ENCODE data around the gene SP140. TPM values are rescaled to one million over a fixed set of nuclear protein-coding genes. Genes with fewer than 3 reads are reported as not detected.
"Not testable (repeated sequence)": the region's sequence is repeated elsewhere in the genome, so short reads cannot be mapped to it uniquely, and the experiment has no call there.

Gene SP140
- total RNA-seq, 1 experiment from 2014 or later, result not detected

GRCh38 chr2:230256733-230257332, 31.3 kb downstream of the SP140 start:
- TF ChIP-seq, protein P1, sequence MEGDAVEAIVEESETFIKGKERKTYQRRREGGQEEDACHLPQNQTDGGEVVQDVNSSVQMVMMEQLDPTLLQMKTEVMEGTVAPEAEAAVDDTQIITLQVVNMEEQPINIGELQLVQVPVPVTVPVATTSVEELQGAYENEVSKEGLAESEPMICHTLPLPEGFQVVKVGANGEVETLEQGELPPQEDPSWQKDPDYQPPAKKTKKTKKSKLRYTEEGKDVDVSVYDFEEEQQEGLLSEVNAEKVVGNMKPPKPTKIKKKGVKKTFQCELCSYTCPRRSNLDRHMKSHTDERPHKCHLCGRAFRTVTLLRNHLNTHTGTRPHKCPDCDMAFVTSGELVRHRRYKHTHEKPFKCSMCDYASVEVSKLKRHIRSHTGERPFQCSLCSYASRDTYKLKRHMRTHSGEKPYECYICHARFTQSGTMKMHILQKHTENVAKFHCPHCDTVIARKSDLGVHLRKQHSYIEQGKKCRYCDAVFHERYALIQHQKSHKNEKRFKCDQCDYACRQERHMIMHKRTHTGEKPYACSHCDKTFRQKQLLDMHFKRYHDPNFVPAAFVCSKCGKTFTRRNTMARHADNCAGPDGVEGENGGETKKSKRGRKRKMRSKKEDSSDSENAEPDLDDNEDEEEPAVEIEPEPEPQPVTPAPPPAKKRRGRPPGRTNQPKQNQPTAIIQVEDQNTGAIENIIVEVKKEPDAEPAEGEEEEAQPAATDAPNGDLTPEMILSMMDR (IDR thresholded peaks at IDR 0.05; ENCODE audit: insufficient read depth in 1 of 2, low read depth in 1 of 2, low read length in 1 of 2, severe bottlenecking in 1 of 2, unreplicated experiment in 1 of 2), result no peak
- Histone ChIP-seq H3K4me3 (ENCODE audit: low read depth, low read length) (no peak overlapping the region), H3K9me3 (no peaks in the 10 kb centered on the region), H3K36me3 (ENCODE audit: control insufficient read depth, insufficient read depth, low read length) (no peaks in the 10 kb centered on the region), H3K4me1 (no peaks in the 10 kb centered on the region), H3K27me3 (replicated peaks; ENCODE audit: control insufficient read depth, insufficient read depth, low read length) (no peaks in the 10 kb centered on the region)
- Mint-ChIP-seq H3K36me3 (ENCODE audit: insufficient read depth, unreplicated experiment) (no peaks in the 10 kb centered on the region), H3K9me3 (ENCODE audit: unreplicated experiment) (no peaks in the 10 kb centered on the region), H3K4me1 (ENCODE audit: low read depth, unreplicated experiment) (peaks cover 6% of the 10 kb centered on the region), H3K27me3 (ENCODE audit: insufficient read depth, unreplicated experiment) (peaks cover 3% of the 10 kb centered on the region), H3K27ac (ENCODE audit: unreplicated experiment) (no peak overlapping the region), H3K4me3 (ENCODE audit: unreplicated experiment) (no peak overlapping the region)
- ChIA-PET POLR2A (no interaction called here), CTCF (no interaction called here)
- no TSS peak for BruUV-seq (replicated peaks)
- intact Hi-C loops (cut with micrococcal nuclease; ENCODE audit: unreplicated experiment), result no loop called here
- DNase-seq, result no peak

GRCh38 chr2:230258483-230258882, 32.9 kb downstream of the SP140 start:
- peaks cover 3% of the 10 kb centered on the region for H3K27me3 Mint-ChIP-seq (ENCODE audit: insufficient read depth, unreplicated experiment)
- CTCF ChIA-PET, result no interaction called here

DNA sequence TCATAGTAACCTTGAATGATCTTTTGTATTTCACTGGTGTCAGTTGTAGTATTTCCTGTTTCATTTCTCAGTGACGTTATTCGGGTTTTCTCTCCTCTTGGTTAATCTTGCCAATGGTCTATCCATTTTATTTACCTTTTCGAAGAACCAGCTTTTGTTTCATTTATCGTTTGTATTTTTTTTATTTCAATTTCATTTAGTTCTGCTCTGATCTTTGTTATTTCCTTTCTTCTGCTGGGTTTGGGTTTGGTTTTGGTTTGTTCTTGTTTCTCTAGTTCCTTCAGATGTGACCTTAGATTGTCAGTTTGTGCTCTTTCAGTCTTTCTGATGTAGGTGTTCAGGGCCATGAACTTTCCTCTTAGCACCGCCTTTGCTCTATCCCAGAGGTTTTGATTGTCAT, 36.7 kb downstream of the SP140 start:
- BruUV-seq (replicated peaks), result no TSS peak

More at GRCh38 chr2:230258483-230258882, 32.9 kb downstream of the SP140 start:
- TF ChIP-seq, protein P1 (IDR thresholded peaks at IDR 0.05; ENCODE audit: insufficient read depth in 1 of 2, low read depth in 1 of 2, low read length in 1 of 2, severe bottlenecking in 1 of 2, unreplicated experiment in 1 of 2), result no peak
- no peaks in the 10 kb centered on the region for H3K36me3 Mint-ChIP-seq (ENCODE audit: insufficient read depth, unreplicated experiment)
- peaks cover 6% of the 10 kb centered on the region for H3K4me1 Mint-ChIP-seq (ENCODE audit: low read depth, unreplicated experiment)
- H3K27me3 ChIP-seq (replicated peaks; ENCODE audit: control insufficient read depth, insufficient read depth, low read length), result no peaks in the 10 kb centered on the region
- intact Hi-C loops (cut with micrococcal nuclease; ENCODE audit: unreplicated experiment), result no loop called here
- H3K9me3 ChIP-seq, result no peaks in the 10 kb centered on the region
- no peaks in the 10 kb centered on the region for H3K4me1 ChIP-seq
- H3K4me3 ChIP-seq (ENCODE audit: low read depth, low read length), result no peak overlapping the region
- no peak overlapping the region for H3K4me3 Mint-ChIP-seq (ENCODE audit: unreplicated experiment)
- H3K27ac Mint-ChIP-seq (ENCODE audit: unreplicated experiment), result no peak overlapping the region
- no peaks in the 10 kb centered on the region for H3K9me3 Mint-ChIP-seq (ENCODE audit: unreplicated experiment)
- POLR2A ChIA-PET, result no interaction called here
- no peak for DNase-seq
- no peaks in the 10 kb centered on the region for H3K36me3 ChIP-seq (ENCODE audit: control insufficient read depth, insufficient read depth, low read length)
- no TSS peak for BruUV-seq (replicated peaks)

DNA sequence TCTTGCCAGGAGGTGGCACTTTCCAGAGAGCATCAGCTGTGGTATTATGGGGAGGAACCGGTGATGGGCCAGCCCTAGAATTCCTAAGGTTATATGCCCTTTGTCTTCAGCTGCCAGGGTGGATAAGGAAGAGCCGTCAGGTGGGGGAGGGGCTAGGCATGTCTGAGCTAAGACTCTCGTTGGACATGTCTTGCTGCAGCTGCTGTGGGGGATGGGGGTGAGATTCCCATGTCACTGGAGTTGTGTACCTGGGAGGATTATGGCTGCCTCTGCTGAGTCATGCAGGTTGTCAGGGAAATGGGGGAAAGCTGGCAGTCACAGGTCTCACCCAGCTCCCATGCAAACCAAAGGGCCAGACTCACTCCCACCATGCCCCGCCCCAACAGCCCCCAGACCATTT, 39.4 kb downstream of the SP140 start:
- intact Hi-C loops (cut with micrococcal nuclease; ENCODE audit: unreplicated experiment); H3K36me3 Mint-ChIP-seq (ENCODE audit: insufficient read depth, unreplicated experiment); BruUV-seq (replicated peaks); H3K27ac Mint-ChIP-seq (ENCODE audit: unreplicated experiment); POLR2A ChIA-PET; H3K27me3 Mint-ChIP-seq (ENCODE audit: insufficient read depth, unreplicated experiment); H3K4me1 Mint-ChIP-seq (ENCODE audit: low read depth, unreplicated experiment); H3K9me3 Mint-ChIP-seq (ENCODE audit: unreplicated experiment); H3K4me3 ChIP-seq (ENCODE audit: low read depth, low read length); H3K9me3 ChIP-seq; H3K4me1 ChIP-seq; H3K27me3 ChIP-seq (replicated peaks; ENCODE audit: control insufficient read depth, insufficient read depth, low read length); H3K36me3 ChIP-seq (ENCODE audit: control insufficient read depth, insufficient read depth, low read length); H3K4me3 Mint-ChIP-seq (ENCODE audit: unreplicated experiment): not testable (repeated sequence)
- CTCF ChIA-PET, result interaction anchor here (0.5 kb wide), 1 partner anchor 130 kb away, joined by 3 read pairs; no protein-coding TSS in a partner anchor
- peak; percentile 13 to 56 for DNase-seq

More for the DNA sequence above, 36.7 kb downstream of the SP140 start:
- Histone ChIP-seq H3K4me3 (ENCODE audit: low read depth, low read length) (no peak overlapping the region), H3K4me1 (no peaks in the 10 kb centered on the region), H3K27me3 (replicated peaks; ENCODE audit: control insufficient read depth, insufficient read depth, low read length) (no peaks in the 10 kb centered on the region), H3K36me3 (ENCODE audit: control insufficient read depth, insufficient read depth, low read length) (no peaks in the 10 kb centered on the region), H3K9me3 (no peaks in the 10 kb centered on the region)
- H3K4me3 Mint-ChIP-seq (ENCODE audit: unreplicated experiment), result no peak overlapping the region
- intact Hi-C loops (cut with micrococcal nuclease; ENCODE audit: unreplicated experiment), result no loop called here
- peaks cover 2% of the 10 kb centered on the region for H3K4me1 Mint-ChIP-seq (ENCODE audit: low read depth, unreplicated experiment)
- no peak for DNase-seq
- no peak overlapping the region for H3K27ac Mint-ChIP-seq (ENCODE audit: unreplicated experiment)
- no peaks in the 10 kb centered on the region for H3K36me3 Mint-ChIP-seq (ENCODE audit: insufficient read depth, unreplicated experiment)
- ChIA-PET POLR2A (no interaction called here), CTCF (no interaction called here)
- H3K9me3 Mint-ChIP-seq (ENCODE audit: unreplicated experiment), result no peaks in the 10 kb centered on the region
- TF ChIP-seq, protein P1 (IDR thresholded peaks at IDR 0.05; ENCODE audit: insufficient read depth in 1 of 2, low read depth in 1 of 2, low read length in 1 of 2, severe bottlenecking in 1 of 2, unreplicated experiment in 1 of 2), result no peak
- peaks cover under 1% of the 10 kb centered on the region for H3K27me3 Mint-ChIP-seq (ENCODE audit: insufficient read depth, unreplicated experiment)
